HEK293 (cell line): ENCODE data around the gene CDK14.

ENCODE experiments used
- CTCF ChIA-PET: fragments of 350-600 bp; formaldehyde crosslinking; extraction: SDS; loops from one replicate; lab custom pipeline; 2021; ENCODE audit warnings: antibody characterized with exemption; lab: Yijun Ruan, JAX
- POLR2A ChIA-PET: fragments of 300-600 bp; formaldehyde crosslinking; extraction: SDS; loops from one replicate; lab custom pipeline; 2020; ENCODE audit warnings: antibody characterized with exemption, inconsistent platforms; lab: Yijun Ruan, JAX
- H3K27ac ChIP-seq: fragments of 200-500 bp; sonication (Bioruptor generic); 2 replicates; pipeline ENCODE4 v1.5.1; 2014; ENCODE audit warnings: low read depth, low read length, control low read depth, inconsistent platforms; ENCODE audit errors: extremely low read depth
- H3K36me3 ChIP-seq, 2 experiments: fragments of 200-500 bp in 1 of 2; sonication (Bioruptor generic) in 1 of 2; 1 replicate in 1 of 2; 2 replicates in 1 of 2; pipeline ENCODE4 v1.5.1; 2014 to 2017; ENCODE audit warnings: inconsistent platforms in 2 of 2, low read length in 2 of 2; ENCODE audit not compliant: control insufficient read depth in 2 of 2, insufficient read depth in 1 of 2
- H3K4me1 ChIP-seq: fragments of 200-500 bp; sonication (Bioruptor generic); 2 replicates; pipeline ENCODE4 v1.5.1; 2014; ENCODE audit warnings: mild to moderate bottlenecking, low read length, inconsistent platforms; ENCODE audit not compliant: control insufficient read depth, insufficient read depth
- H3K4me3 ChIP-seq: 2 replicates; pipeline ENCODE4 v1.5.1; 2011; ENCODE audit warnings: low read depth, mild to moderate bottlenecking, control low read depth, low read length, moderate library complexity
- H3K9me3 ChIP-seq: fragments of 200-500 bp; sonication (Bioruptor generic); 2 replicates; pipeline ENCODE4 v1.5.1; 2014; ENCODE audit warnings: low read depth, low read length, inconsistent platforms; ENCODE audit not compliant: control insufficient read depth, insufficient read depth
- BCL11A ChIP-seq: fragments of 450-650 bp; formaldehyde crosslinking; IDR thresholded peaks from 2 replicates; pipeline ENCODE4 v1.5.1; 2016; ENCODE audit warnings: low read depth, missing biosample characterization, missing genetic modification characterization
- BCL6B ChIP-seq: fragments of 450-650 bp; formaldehyde crosslinking; IDR thresholded peaks from 2 replicates; pipeline ENCODE4 v1.5.1; 2017; ENCODE audit warnings: missing biosample characterization, missing genetic modification characterization
- EGR2 ChIP-seq: fragments of 450-650 bp; formaldehyde crosslinking; IDR thresholded peaks from 2 replicates; pipeline ENCODE4 v1.5.1; 2016; ENCODE audit warnings: low read depth, missing biosample characterization, missing genetic modification characterization
- GLI4 ChIP-seq: fragments of 450-650 bp; formaldehyde crosslinking; IDR thresholded peaks from 2 replicates; pipeline ENCODE4 v1.5.1; 2016; ENCODE audit warnings: missing biosample characterization, missing genetic modification characterization
- HOXD13 ChIP-seq: sonication (generic); formaldehyde crosslinking; IDR thresholded peaks from 2 replicates; pipeline ENCODE4 v1.8.0; 2022; ENCODE audit warnings: missing genetic modification reagents, borderline replicate concordance
- OVOL3 ChIP-seq: fragments of 450-650 bp; formaldehyde crosslinking; IDR thresholded peaks from 2 replicates; pipeline ENCODE4 v1.5.1; 2016; ENCODE audit warnings: missing biosample characterization, missing genetic modification characterization
- SCRT1 ChIP-seq: fragments of 450-650 bp; formaldehyde crosslinking; IDR thresholded peaks from 2 replicates; pipeline ENCODE4 v1.5.1; 2016; ENCODE audit warnings: missing biosample characterization, missing genetic modification characterization, borderline replicate concordance
- ZBTB21 ChIP-seq: fragments of 450-650 bp; formaldehyde crosslinking; IDR thresholded peaks from 2 replicates; pipeline ENCODE4 v1.5.1; 2017; ENCODE audit warnings: missing biosample characterization, missing genetic modification characterization
- ZBTB26 ChIP-seq: fragments of 450-650 bp; formaldehyde crosslinking; optimal IDR thresholded peaks from 2 replicates; pipeline ENCODE3; 2016; ENCODE audit warnings: missing biosample characterization, mild to moderate bottlenecking, missing genetic modification characterization
- ZBTB49 ChIP-seq: fragments of 450-650 bp; formaldehyde crosslinking; IDR thresholded peaks from 2 replicates; pipeline ENCODE4 v1.5.1; 2016; ENCODE audit warnings: missing biosample characterization, missing genetic modification characterization, low read depth
- ZFP3 ChIP-seq: fragments of 450-650 bp; formaldehyde crosslinking; IDR thresholded peaks from 2 replicates; pipeline ENCODE4 v1.5.1; 2016; ENCODE audit warnings: low read depth, missing biosample characterization, missing genetic modification characterization
- ZFP41 ChIP-seq: fragments of 450-650 bp; formaldehyde crosslinking; IDR thresholded peaks from 2 replicates; pipeline ENCODE4 v1.5.1; 2016; ENCODE audit warnings: missing biosample characterization, missing genetic modification characterization, borderline replicate concordance
- ZIC2 ChIP-seq: fragments of 450-650 bp; formaldehyde crosslinking; IDR thresholded peaks from 2 replicates; pipeline ENCODE4 v1.5.1; 2016; ENCODE audit warnings: missing biosample characterization, missing genetic modification characterization
- ZNF138 ChIP-seq: fragments of 450-650 bp; formaldehyde crosslinking; IDR thresholded peaks from 2 replicates; pipeline ENCODE4 v1.5.1; 2016; ENCODE audit warnings: missing biosample characterization, missing genetic modification characterization, borderline replicate concordance
- ZNF169 ChIP-seq: fragments of 450-650 bp; formaldehyde crosslinking; IDR thresholded peaks from 2 replicates; pipeline ENCODE4 v1.5.1; 2016; ENCODE audit warnings: missing biosample characterization, missing genetic modification characterization
- ZNF211 ChIP-seq: fragments of 450-650 bp; formaldehyde crosslinking; IDR thresholded peaks from 2 replicates; pipeline ENCODE4 v1.5.1; 2016; ENCODE audit warnings: low read depth, missing biosample characterization, missing genetic modification characterization
- ZNF248 ChIP-seq: fragments of 450-650 bp; formaldehyde crosslinking; IDR thresholded peaks from 2 replicates; pipeline ENCODE4 v1.5.1; 2017; ENCODE audit warnings: missing biosample characterization, missing genetic modification characterization
- ZNF302 ChIP-seq: fragments of 450-650 bp; formaldehyde crosslinking; IDR thresholded peaks from 2 replicates; pipeline ENCODE4 v1.5.1; 2016; ENCODE audit warnings: missing biosample characterization, missing genetic modification characterization, low read depth
- ZNF433 ChIP-seq: fragments of 450-650 bp; formaldehyde crosslinking; IDR thresholded peaks from 2 replicates; pipeline ENCODE4 v1.5.1; 2016; ENCODE audit warnings: missing biosample characterization, missing genetic modification characterization, low read depth
- ZNF473 ChIP-seq: fragments of 450-650 bp; formaldehyde crosslinking; IDR thresholded peaks from 2 replicates; pipeline ENCODE4 v1.5.1; 2017; ENCODE audit warnings: missing biosample characterization, missing genetic modification characterization
- ZNF513 ChIP-seq: fragments of 450-650 bp; IDR thresholded peaks from 2 replicates; pipeline ENCODE4 v1.5.1; 2018; ENCODE audit warnings: missing biosample characterization, missing genetic modification characterization
- ZNF521 ChIP-seq: fragments of 450-650 bp; formaldehyde crosslinking; IDR thresholded peaks from 2 replicates; pipeline ENCODE4 v1.5.1; 2017; ENCODE audit warnings: missing biosample characterization, mild to moderate bottlenecking, missing genetic modification characterization
- ZNF654 ChIP-seq: fragments of 450-650 bp; formaldehyde crosslinking; IDR thresholded peaks from 2 replicates; pipeline ENCODE4 v1.5.1; 2016; ENCODE audit warnings: low read depth, missing biosample characterization, missing genetic modification characterization
- ZNF658 ChIP-seq: fragments of 450-650 bp; formaldehyde crosslinking; IDR thresholded peaks from 2 replicates; pipeline ENCODE4; 2016; ENCODE audit warnings: missing biosample characterization, missing genetic modification characterization
- ZNF670 ChIP-seq: fragments of 450-650 bp; formaldehyde crosslinking; IDR thresholded peaks from 2 replicates; pipeline ENCODE4 v1.5.1; 2016; ENCODE audit warnings: missing biosample characterization, missing genetic modification characterization, low read depth
- ZNF776 ChIP-seq: fragments of 450-650 bp; formaldehyde crosslinking; IDR thresholded peaks from 2 replicates; pipeline ENCODE4 v1.5.0; 2017; ENCODE audit warnings: missing biosample characterization, missing genetic modification characterization, borderline replicate concordance
- ZNF791 ChIP-seq: fragments of 450-650 bp; formaldehyde crosslinking; IDR thresholded peaks from 2 replicates; pipeline ENCODE4 v1.5.1; 2016; ENCODE audit warnings: missing biosample characterization, missing genetic modification characterization
- TF ChIP-seq, protein P1 (sequence below): fragments of 450-650 bp; formaldehyde crosslinking; IDR thresholded peaks from 2 replicates; pipeline ENCODE4 v1.5.1; 2016; ENCODE audit warnings: missing biosample characterization, missing genetic modification characterization
- TF ChIP-seq, protein P2 (sequence below): fragments of 450-650 bp; formaldehyde crosslinking; IDR thresholded peaks from 2 replicates; pipeline ENCODE4 v1.5.1; 2016; ENCODE audit warnings: missing biosample characterization, missing genetic modification characterization

Gene CDK14

DNA sequence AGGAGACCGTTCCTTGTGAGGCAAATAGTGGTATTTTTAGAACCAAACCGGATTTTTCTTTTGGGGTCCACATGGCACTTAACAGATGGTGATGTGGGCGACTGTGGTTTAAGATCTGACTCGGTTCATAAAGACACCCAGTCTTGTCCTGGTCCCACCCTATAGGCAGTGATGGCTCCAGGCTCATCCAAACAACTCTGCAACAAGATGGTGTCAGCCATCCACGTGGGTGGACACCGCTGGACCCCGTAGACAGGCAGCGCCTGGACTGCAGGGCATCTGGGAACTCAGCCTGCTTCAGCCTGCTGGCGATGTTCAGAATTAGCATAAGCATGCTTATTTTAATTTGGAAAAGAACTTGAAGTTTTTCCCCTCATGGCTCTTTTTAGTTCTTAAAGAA lies 409.7 kb downstream of the CDK14 start:
- no peak overlapping the region for H3K27ac ChIP-seq
- CTCF ChIA-PET, result interaction anchor here (0.9 kb wide), 1 partner anchor 29 kb away, joined by 4 read pairs; no protein-coding TSS in a partner anchor
- H3K4me3 ChIP-seq, result no peak overlapping the region
- TF ChIP-seq ZFP3 (tag by site-specific recombination), result no peak
- no peak for TF ChIP-seq ZNF776 (tag by site-specific recombination)
- no peak for TF ChIP-seq GLI4 (tag by site-specific recombination)
- no peak for TF ChIP-seq ZNF169 (tag by site-specific recombination)
- no peak for TF ChIP-seq EGR2 (tag by site-specific recombination)
- TF ChIP-seq ZFP41 (tag by site-specific recombination), result no peak
- TF ChIP-seq BCL6B, result no peak
- TF ChIP-seq ZNF138 (tag by site-specific recombination), result no peak
- TF ChIP-seq ZNF473 (tag by site-specific recombination), result no peak
- TF ChIP-seq ZNF791 (tag by site-specific recombination), result no peak
- TF ChIP-seq BCL11A, result no peak
- TF ChIP-seq ZNF433, result no peak
- TF ChIP-seq ZNF248, result no peak
- no peak for TF ChIP-seq HOXD13 (CRISPR knock-in tag)
- TF ChIP-seq ZBTB26, result no peak
- TF ChIP-seq ZBTB21 (tag by site-specific recombination), result no peak
- no peak for TF ChIP-seq ZNF521 (tag by site-specific recombination)
- no peak for TF ChIP-seq ZNF670 (tag by site-specific recombination)
- no peak for TF ChIP-seq ZNF658 (tag by site-specific recombination)
- TF ChIP-seq, protein P1, sequence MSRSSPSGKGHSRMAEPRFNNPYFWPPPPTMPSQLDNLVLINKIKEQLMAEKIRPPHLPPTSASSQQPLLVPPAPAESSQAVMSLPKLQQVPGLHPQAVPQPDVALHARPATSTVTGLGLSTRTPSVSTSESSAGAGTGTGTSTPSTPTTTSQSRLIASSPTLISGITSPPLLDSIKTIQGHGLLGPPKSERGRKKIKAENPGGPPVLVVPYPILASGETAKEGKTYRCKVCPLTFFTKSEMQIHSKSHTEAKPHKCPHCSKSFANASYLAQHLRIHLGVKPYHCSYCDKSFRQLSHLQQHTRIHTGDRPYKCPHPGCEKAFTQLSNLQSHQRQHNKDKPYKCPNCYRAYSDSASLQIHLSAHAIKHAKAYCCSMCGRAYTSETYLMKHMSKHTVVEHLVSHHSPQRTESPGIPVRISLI (tag by site-specific recombination), result no peak
- no peaks in the 10 kb centered on the region for H3K4me1 ChIP-seq
- no peaks in the 10 kb centered on the region for H3K36me3 ChIP-seq
- POLR2A ChIA-PET, result no interaction called here
- no peaks in the 10 kb centered on the region for H3K9me3 ChIP-seq

DNA sequence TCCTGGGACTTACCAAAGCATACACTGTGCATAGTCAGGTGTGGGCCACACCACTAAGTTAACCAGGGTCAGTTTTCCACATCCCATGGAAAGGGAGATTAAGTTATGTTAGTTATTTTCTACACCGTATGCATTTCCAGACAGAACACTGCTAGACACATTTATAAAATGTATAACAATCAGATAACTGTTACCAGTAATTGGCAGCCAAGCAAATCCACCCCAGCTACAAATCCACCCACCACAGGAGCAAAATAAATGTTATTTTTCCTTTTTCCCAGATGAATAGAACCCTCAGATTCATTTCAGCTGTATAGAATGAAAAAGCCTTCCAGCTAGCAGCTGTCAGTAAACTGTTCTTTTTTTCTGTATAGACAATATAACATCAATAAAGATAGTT lies 411.2 kb downstream of the CDK14 start:
- ChIA-PET POLR2A (no interaction called here), CTCF (interaction anchor here (0.7 kb wide), 1 partner anchor 552 kb away, joined by 3 read pairs; no protein-coding TSS in a partner anchor)
- no peak overlapping the region for H3K4me3 ChIP-seq
- H3K27ac ChIP-seq, result no peak overlapping the region
- no peaks in the 10 kb centered on the region for H3K9me3 ChIP-seq
- no peaks in the 10 kb centered on the region for H3K4me1 ChIP-seq
- no peaks in the 10 kb centered on the region for H3K36me3 ChIP-seq
- TF ChIP-seq, protein P2, sequence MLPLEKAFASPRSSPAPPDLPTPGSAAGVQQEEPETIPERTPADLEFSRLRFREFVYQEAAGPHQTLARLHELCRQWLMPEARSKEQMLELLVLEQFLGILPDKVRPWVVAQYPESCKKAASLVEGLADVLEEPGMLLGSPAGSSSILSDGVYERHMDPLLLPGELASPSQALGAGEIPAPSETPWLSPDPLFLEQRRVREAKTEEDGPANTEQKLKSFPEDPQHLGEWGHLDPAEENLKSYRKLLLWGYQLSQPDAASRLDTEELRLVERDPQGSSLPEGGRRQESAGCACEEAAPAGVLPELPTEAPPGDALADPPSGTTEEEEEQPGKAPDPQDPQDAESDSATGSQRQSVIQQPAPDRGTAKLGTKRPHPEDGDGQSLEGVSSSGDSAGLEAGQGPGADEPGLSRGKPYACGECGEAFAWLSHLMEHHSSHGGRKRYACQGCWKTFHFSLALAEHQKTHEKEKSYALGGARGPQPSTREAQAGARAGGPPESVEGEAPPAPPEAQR (tag by site-specific recombination), result no peak
- TF ChIP-seq OVOL3 (tag by site-specific recombination) (no peak), ZNF654 (no peak), ZIC2 (tag by site-specific recombination) (no peak), ZNF211 (tag by site-specific recombination) (no peak), ZBTB49 (tag by site-specific recombination) (no peak), ZNF513 (tag by site-specific recombination) (no peak), SCRT1 (tag by site-specific recombination) (no peak), ZNF302 (no peak)
